ENCODE measurements around the gene FBLN1.

Gene FBLN1

DNA sequence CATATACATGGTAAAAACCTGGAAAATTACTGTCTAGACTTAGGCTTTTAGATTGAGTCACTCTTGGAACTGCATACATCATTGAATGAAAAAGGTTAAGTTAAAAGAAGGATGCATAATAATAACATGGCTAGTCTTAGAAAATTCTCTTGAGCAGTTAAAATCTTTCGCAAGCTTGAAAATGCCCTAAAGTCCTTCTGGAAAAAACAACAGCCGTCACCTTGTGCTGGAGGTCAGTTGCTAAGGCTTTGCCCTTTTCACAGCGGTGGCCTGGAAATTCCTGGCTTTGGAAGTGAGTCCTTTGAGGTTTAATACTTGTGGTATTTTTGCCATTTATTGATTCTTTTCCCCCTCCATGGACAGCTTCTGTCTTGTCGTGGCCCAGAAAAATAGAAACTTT is 17.4 kb upstream of the FBLN1 start:
- no peaks in the 10 kb centered on the region for H3K79me2 ChIP-seq (ENCODE audit: low read length)
- no peaks in the 10 kb centered on the region for H4K20me1 ChIP-seq (ENCODE audit: insufficient read depth, low read length)
- peaks cover 27% of the 10 kb centered on the region for H3K27me3 ChIP-seq (ENCODE audit: low read depth, low read length)
- H2AFZ ChIP-seq (ENCODE audit: low read depth, low read length): no peak overlapping the region
- H3K27ac ChIP-seq (ENCODE audit: low read length): no peak overlapping the region
- no peak overlapping the region for H3K9ac ChIP-seq (ENCODE audit: low read length)
- H3K4me2 ChIP-seq (ENCODE audit: low read length): no peak overlapping the region
- H3K4me1 ChIP-seq (ENCODE audit: low read length): no peaks in the 10 kb centered on the region
- peaks cover 12% of the 10 kb centered on the region; the same call in 1 of the 2 replicates for H3K9me3 ChIP-seq (ENCODE audit: insufficient read depth, low read length)
- no peak overlapping the region for H3K4me3 ChIP-seq (ENCODE audit: low read length)
- no peaks in the 10 kb centered on the region for H3K36me3 ChIP-seq (replicated peaks; ENCODE audit: low read depth, low read length)
- TF ChIP-seq CTCF (IDR thresholded peaks at IDR 0.05; ENCODE audit: low read depth, low read length) (no peak), EZH2phosphoT487 (IDR thresholded peaks at IDR 0.05; ENCODE audit: low read depth) (no peak)

- Histone ChIP-seq H2AFZ (ENCODE audit: low read depth, low read length) (no peak overlapping the region), H3K36me3 (replicated peaks; ENCODE audit: low read depth, low read length) (no peaks in the 10 kb centered on the region), H3K9ac (ENCODE audit: low read length) (no peak overlapping the region), H3K79me2 (ENCODE audit: low read length) (no peaks in the 10 kb centered on the region), H3K4me1 (ENCODE audit: low read length) (no peaks in the 10 kb centered on the region), H3K27ac (ENCODE audit: low read length) (no peak overlapping the region), H3K4me2 (ENCODE audit: low read length) (no peak overlapping the region), H3K9me3 (ENCODE audit: insufficient read depth, low read length) (peaks cover 12% of the 10 kb centered on the region; the same call in 1 of the 2 replicates), H4K20me1 (ENCODE audit: insufficient read depth, low read length) (no peaks in the 10 kb centered on the region), H3K27me3 (ENCODE audit: low read depth, low read length) (peaks cover 26% of the 10 kb centered on the region), H3K4me3 (ENCODE audit: low read length) (no peak overlapping the region)
- TF ChIP-seq CTCF (IDR thresholded peaks at IDR 0.05; ENCODE audit: low read depth, low read length): no peak
- no peak for TF ChIP-seq EZH2phosphoT487 (IDR thresholded peaks at IDR 0.05; ENCODE audit: low read depth)
Measured at GRCh38 chr22:45488764-45489370, 13.8 kb upstream of the FBLN1 start.

DNA sequence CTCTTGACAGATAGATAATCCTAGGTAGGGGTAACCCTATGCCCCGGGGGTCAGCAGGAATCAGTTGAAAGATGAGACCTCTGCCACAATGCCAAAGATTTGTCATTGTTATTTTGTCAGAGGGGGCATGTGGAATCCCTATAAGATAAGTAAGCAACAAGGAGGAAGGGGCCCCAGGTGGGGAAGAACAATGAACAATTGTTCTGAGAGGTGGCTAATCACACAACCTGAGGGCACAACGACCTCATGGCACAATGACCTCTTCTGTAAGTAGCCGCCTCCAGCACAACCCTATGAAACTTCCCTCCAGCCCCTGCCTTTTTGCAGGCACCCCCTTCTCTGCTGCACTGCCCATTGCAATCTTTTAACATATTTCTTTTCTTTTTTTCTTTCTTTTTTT is 11.8 kb upstream of the FBLN1 start:
- H4K20me1 ChIP-seq (ENCODE audit: insufficient read depth, low read length): no peaks in the 10 kb centered on the region
- peaks cover 18% of the 10 kb centered on the region for H3K27me3 ChIP-seq (ENCODE audit: low read depth, low read length)
- no peak for TF ChIP-seq CTCF (IDR thresholded peaks at IDR 0.05; ENCODE audit: low read depth, low read length)
- TF ChIP-seq EZH2phosphoT487 (IDR thresholded peaks at IDR 0.05; ENCODE audit: low read depth): no peak
- peaks cover 12% of the 10 kb centered on the region; the same call in 1 of the 2 replicates for H3K9me3 ChIP-seq (ENCODE audit: insufficient read depth, low read length)
- H3K9ac ChIP-seq (ENCODE audit: low read length): no peak overlapping the region
- no peak overlapping the region for H3K27ac ChIP-seq (ENCODE audit: low read length)
- no peaks in the 10 kb centered on the region for H3K4me1 ChIP-seq (ENCODE audit: low read length)
- H3K36me3 ChIP-seq (replicated peaks; ENCODE audit: low read depth, low read length): no peaks in the 10 kb centered on the region
- H3K79me2 ChIP-seq (ENCODE audit: low read length): no peaks in the 10 kb centered on the region
- no peak overlapping the region for H3K4me2 ChIP-seq (ENCODE audit: low read length)
- no peak overlapping the region for H2AFZ ChIP-seq (ENCODE audit: low read depth, low read length)
- no peak overlapping the region for H3K4me3 ChIP-seq (ENCODE audit: low read length)

DNA sequence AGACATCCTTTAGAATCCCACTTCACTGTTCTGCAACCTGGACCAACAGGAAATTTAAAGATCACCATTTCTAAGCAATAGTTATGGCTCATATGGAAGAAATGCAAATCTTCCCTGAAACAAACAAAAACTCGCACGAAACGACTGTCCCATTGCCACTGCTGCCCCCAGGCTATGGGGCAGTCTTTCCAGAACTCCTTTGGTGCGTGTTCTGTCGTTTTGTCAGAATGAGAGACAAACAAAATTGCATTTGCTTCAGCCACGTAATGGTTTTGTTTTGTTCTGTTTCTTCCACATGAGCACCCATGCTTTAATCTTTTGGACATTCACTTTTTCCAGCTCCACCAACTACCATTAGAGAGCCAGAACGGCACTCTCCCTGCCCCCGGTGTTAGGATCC is 10.8 kb upstream of the FBLN1 start:
- H3K36me3 ChIP-seq (replicated peaks; ENCODE audit: low read depth, low read length): no peaks in the 10 kb centered on the region
- TF ChIP-seq EZH2phosphoT487 (IDR thresholded peaks at IDR 0.05; ENCODE audit: low read depth) (no peak), CTCF (IDR thresholded peaks at IDR 0.05; ENCODE audit: low read depth, low read length) (no peak)
- H3K4me2 ChIP-seq (ENCODE audit: low read length): no peak overlapping the region
- no peak overlapping the region for H2AFZ ChIP-seq (ENCODE audit: low read depth, low read length)
- no peaks in the 10 kb centered on the region for H3K4me1 ChIP-seq (ENCODE audit: low read length)
- no peak overlapping the region for H3K27ac ChIP-seq (ENCODE audit: low read length)
- H3K9ac ChIP-seq (ENCODE audit: low read length): no peak overlapping the region
- peaks cover 18% of the 10 kb centered on the region for H3K27me3 ChIP-seq (ENCODE audit: low read depth, low read length)
- no peaks in the 10 kb centered on the region for H4K20me1 ChIP-seq (ENCODE audit: insufficient read depth, low read length)
- no peak overlapping the region for H3K4me3 ChIP-seq (ENCODE audit: low read length)
- no peaks in the 10 kb centered on the region for H3K79me2 ChIP-seq (ENCODE audit: low read length)
- peaks cover 12% of the 10 kb centered on the region; the same call in 1 of the 2 replicates for H3K9me3 ChIP-seq (ENCODE audit: insufficient read depth, low read length)
